ENCODE data around the gene CDK5.
A peak's percentile ranks its signal among the peaks of the same experiment; 100 is the strongest.

Gene CDK5

GRCh38 chr7:151057989-151058780 lies 488 bp upstream of the CDK5 start:
- H3K9me3 ChIP-seq (ENCODE audit: control insufficient read depth, low read length): no peaks in the 10 kb centered on the region
- no peaks in the 10 kb centered on the region for H3K27me3 ChIP-seq (ENCODE audit: control insufficient read depth, insufficient read depth, low read length)
- peak overlapping the region; percentile 94 for H3K4me3 ChIP-seq (ENCODE audit: low read length)
- H3K4me1 ChIP-seq (ENCODE audit: control insufficient read depth, insufficient read depth, low read length): peaks cover 51% of the 10 kb centered on the region
- no peaks in the 10 kb centered on the region for H3K36me3 ChIP-seq (ENCODE audit: control insufficient read depth, insufficient read depth, low read length)
- H3K9ac ChIP-seq (ENCODE audit: low read length): peak overlapping the region; percentile 60

- Histone ChIP-seq H3K4me3 (ENCODE audit: low read length) (peak overlapping the region; percentile 94), H3K36me3 (ENCODE audit: control insufficient read depth, insufficient read depth, low read length) (no peaks in the 10 kb centered on the region), H3K9me3 (ENCODE audit: control insufficient read depth, low read length) (no peaks in the 10 kb centered on the region), H3K4me1 (ENCODE audit: control insufficient read depth, insufficient read depth, low read length) (peaks cover 41% of the 10 kb centered on the region), H3K27me3 (ENCODE audit: control insufficient read depth, insufficient read depth, low read length) (no peaks in the 10 kb centered on the region), H3K9ac (ENCODE audit: low read length) (peak overlapping the region; percentile 67)
These were observed 811 bp downstream of the CDK5 start for GRCh38 chr7:151056666-151057505.

DNA sequence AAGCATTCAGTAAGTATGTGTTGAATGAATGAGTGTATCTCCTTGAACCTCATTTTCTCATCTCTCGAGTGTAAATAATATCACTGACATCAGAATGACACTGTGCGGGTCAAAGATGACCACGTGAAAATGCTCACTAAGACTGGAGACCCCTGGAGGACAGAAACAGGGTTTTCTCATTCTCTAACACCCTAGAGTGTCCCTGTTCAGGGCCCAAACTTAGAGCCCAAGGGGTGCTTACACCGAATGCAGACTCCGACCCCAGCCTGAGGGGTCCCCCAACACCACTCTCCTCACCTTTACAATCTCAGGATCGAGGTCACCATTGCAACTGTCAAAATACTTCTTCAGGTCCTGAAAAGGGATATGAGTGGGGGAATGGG lies 1.4 kb downstream of the CDK5 start:
- Histone ChIP-seq H3K4me3 (ENCODE audit: low read length) (no peak overlapping the region), H3K9ac (ENCODE audit: low read length) (no peak overlapping the region), H3K4me1 (ENCODE audit: control insufficient read depth, insufficient read depth, low read length) (peaks cover 34% of the 10 kb centered on the region), H3K36me3 (ENCODE audit: control insufficient read depth, insufficient read depth, low read length) (no peaks in the 10 kb centered on the region), H3K27me3 (ENCODE audit: control insufficient read depth, insufficient read depth, low read length) (no peaks in the 10 kb centered on the region), H3K9me3 (ENCODE audit: control insufficient read depth, low read length) (no peaks in the 10 kb centered on the region)

DNA sequence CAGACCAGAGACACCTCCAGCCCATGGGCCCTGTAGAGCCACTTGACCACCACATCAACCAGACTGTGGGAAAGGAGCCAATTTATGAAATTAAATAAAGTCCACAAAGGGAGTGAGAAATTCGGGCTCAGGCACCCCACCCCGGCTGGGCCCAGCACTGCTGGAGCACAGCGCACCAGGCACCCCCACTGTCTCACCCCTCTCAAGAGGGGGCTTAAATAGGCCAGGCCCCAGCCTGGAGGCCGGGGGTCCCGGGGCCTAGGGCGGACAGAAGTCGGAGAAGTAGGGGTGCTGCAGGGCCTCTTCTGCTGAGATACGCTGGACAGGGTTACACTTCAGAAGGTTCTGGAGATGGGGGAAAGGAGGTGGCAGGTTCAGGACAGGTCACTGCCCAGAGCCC lies 3.9 kb downstream of the CDK5 start:
- H3K9me3 ChIP-seq (ENCODE audit: control insufficient read depth, low read length): no peaks in the 10 kb centered on the region
- H3K36me3 ChIP-seq (ENCODE audit: control insufficient read depth, insufficient read depth, low read length): no peaks in the 10 kb centered on the region
- peaks cover 13% of the 10 kb centered on the region for H3K27me3 ChIP-seq (ENCODE audit: control insufficient read depth, insufficient read depth, low read length)
- peaks cover 18% of the 10 kb centered on the region for H3K4me1 ChIP-seq (ENCODE audit: control insufficient read depth, insufficient read depth, low read length)
- no peak overlapping the region for H3K4me3 ChIP-seq (ENCODE audit: low read length)
- no peak overlapping the region for H3K9ac ChIP-seq (ENCODE audit: low read length)

DNA sequence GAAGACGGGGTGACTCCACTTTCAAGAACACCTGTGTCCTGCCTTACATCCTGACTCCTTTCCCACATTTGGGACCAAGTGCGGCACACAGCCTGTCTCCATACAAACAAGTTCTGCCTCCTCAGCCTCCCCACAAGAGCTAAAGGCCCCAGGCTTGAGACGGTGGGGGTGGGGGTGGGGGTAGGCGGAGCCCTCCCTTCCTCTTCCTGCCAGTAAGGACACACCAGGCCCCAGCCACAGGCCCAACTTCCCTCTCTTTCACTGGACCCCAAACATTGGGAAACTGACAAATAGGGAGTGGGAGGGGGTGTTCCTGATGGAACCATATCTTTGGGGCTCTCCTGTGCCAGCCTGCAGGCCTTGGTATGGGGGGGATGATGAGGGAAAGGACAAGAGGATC lies 4.6 kb downstream of the CDK5 start:
- Histone ChIP-seq H3K36me3 (ENCODE audit: control insufficient read depth, insufficient read depth, low read length) (no peaks in the 10 kb centered on the region), H3K27me3 (ENCODE audit: control insufficient read depth, insufficient read depth, low read length) (peaks cover 13% of the 10 kb centered on the region), H3K4me3 (ENCODE audit: low read length) (no peak overlapping the region), H3K9ac (ENCODE audit: low read length) (no peak overlapping the region), H3K9me3 (ENCODE audit: control insufficient read depth, low read length) (no peaks in the 10 kb centered on the region), H3K4me1 (ENCODE audit: control insufficient read depth, insufficient read depth, low read length) (peaks cover 12% of the 10 kb centered on the region)

GRCh38 chr7:151051108-151051507 lies 6.6 kb downstream of the CDK5 start:
- H3K36me3 ChIP-seq (ENCODE audit: control insufficient read depth, insufficient read depth, low read length): no peaks in the 10 kb centered on the region
- H3K4me3 ChIP-seq (ENCODE audit: low read length): no peak overlapping the region
- H3K9me3 ChIP-seq (ENCODE audit: control insufficient read depth, low read length): no peaks in the 10 kb centered on the region
- peaks cover 13% of the 10 kb centered on the region for H3K27me3 ChIP-seq (ENCODE audit: control insufficient read depth, insufficient read depth, low read length)
- H3K9ac ChIP-seq (ENCODE audit: low read length): no peak overlapping the region
- no peaks in the 10 kb centered on the region for H3K4me1 ChIP-seq (ENCODE audit: control insufficient read depth, insufficient read depth, low read length)

- Histone ChIP-seq H3K27me3 (ENCODE audit: control insufficient read depth, insufficient read depth, low read length) (peaks cover 13% of the 10 kb centered on the region), H3K4me1 (ENCODE audit: control insufficient read depth, insufficient read depth, low read length) (no peaks in the 10 kb centered on the region), H3K4me3 (ENCODE audit: low read length) (no peak overlapping the region), H3K9ac (ENCODE audit: low read length) (no peak overlapping the region), H3K9me3 (ENCODE audit: control insufficient read depth, low read length) (no peaks in the 10 kb centered on the region), H3K36me3 (ENCODE audit: control insufficient read depth, insufficient read depth, low read length) (no peaks in the 10 kb centered on the region)
These were observed 8.7 kb downstream of the CDK5 start for GRCh38 chr7:151048911-151049463.

DNA sequence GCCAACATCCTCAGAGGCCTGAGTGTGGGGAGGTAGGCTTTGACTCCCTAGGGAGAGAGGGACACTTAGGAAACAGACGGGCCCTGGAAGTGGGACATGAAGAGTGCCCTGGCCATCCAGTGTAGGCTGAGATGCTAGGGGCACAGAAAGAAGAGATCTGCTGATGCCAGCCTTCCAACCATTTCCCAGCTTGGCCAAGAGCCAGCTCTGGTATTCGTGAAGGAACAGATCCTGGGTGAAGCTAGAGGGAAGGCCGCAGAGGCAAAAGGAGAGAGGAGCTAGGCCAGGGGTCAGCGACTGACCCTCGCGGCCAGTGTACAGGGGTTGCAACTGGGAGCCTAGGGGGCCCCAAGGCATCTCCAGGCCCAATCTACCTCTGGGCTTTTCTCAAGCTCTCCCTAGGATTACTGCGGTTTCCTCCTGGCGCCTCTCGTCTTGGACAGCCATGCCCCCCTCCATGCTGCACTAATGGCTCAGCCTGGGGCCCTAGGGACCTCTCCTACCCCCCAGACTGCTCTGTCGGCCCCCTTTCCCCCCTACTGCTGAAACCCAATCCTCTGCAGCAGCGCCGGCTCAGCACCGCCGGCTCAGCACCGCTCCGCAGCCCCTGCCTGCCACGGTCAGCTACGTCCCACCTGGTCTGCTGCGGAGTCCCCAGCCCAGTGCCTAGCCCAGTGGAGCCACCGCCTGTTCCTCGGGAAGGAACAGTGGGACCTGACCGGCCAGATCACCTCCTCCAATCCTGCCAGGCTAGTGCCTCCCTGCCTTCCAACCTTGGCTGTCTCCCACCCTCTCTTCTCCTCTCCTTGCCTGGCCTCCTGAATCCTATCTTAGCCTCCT lies 9.5 kb downstream of the CDK5 start, which contains the start of gene ASIC3:
Gene ASIC3 (plus strand): TSS at position 556 of the 840 bp plus-strand sequence. CDS start 355 bp downstream, outside the sequence.
- Histone ChIP-seq H3K9ac (ENCODE audit: low read length) (no peak within 1 kb of the TSS), H3K9me3 (ENCODE audit: control insufficient read depth, low read length) (no peaks in the 10 kb centered on the region), H3K36me3 (ENCODE audit: control insufficient read depth, insufficient read depth, low read length) (no peaks in the 10 kb centered on the region), H3K4me3 (ENCODE audit: low read length) (no peak within 1 kb of the TSS), H3K27me3 (ENCODE audit: control insufficient read depth, insufficient read depth, low read length) (peaks cover 13% of the 10 kb centered on the region), H3K4me1 (ENCODE audit: control insufficient read depth, insufficient read depth, low read length) (no peaks in the 10 kb centered on the region)

DNA sequence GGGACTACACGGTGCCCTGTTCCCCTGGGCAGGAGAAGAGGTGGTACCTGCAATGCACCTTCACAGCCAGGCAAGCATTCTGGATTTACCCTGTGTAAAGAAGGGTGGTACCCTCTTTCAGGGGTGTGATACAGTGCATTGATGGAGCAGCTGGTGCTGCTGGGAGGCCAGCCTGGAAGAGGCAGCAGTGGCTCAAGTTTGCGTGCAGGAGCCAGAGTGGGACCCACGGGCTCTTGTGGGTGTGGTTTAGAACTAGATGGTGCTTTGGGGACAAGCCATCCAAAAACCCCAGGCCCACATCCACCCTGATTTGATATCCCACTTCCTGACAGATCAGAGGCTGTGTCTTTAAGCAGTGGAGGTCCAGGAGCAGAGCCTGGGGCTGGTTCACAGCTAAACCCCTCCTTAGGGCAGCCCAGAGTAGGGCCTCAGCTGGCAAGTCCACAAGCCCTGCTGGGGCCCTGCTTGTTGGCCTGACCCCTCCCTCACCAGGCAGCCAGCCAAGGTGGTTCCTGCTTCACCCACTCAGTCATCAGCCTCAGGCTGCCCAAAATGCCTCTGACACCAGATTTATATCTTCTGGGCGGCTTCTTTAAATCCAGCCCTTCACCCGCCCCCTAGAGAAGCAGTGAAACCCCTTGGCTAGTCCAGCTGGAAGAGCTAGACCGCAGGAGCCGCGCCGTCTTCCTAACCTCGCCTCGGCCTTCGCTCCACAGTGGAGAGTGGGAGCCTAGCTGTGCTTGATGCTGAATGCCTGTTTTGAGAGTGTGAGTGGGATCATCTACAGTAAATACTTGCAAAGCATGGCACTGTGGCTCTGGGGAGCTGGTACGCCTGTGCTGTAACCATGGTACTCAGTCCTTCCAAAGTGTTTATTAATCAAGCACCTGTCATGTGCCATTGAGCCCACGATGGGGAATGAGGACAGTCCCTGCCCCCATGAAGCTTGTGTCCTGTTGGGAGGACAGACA lies 10.8 kb downstream of the CDK5 start:
- Histone ChIP-seq H3K27me3 (ENCODE audit: control insufficient read depth, insufficient read depth, low read length) (peaks cover 13% of the 10 kb centered on the region), H3K36me3 (ENCODE audit: control insufficient read depth, insufficient read depth, low read length) (no peaks in the 10 kb centered on the region), H3K9ac (ENCODE audit: low read length) (no peak overlapping the region), H3K4me3 (ENCODE audit: low read length) (no peak overlapping the region), H3K9me3 (ENCODE audit: control insufficient read depth, low read length) (no peaks in the 10 kb centered on the region), H3K4me1 (ENCODE audit: control insufficient read depth, insufficient read depth, low read length) (no peaks in the 10 kb centered on the region)

GRCh38 chr7:151045967-151046366 lies 11.7 kb downstream of the CDK5 start:
- Histone ChIP-seq H3K9me3 (ENCODE audit: control insufficient read depth, low read length) (no peaks in the 10 kb centered on the region), H3K36me3 (ENCODE audit: control insufficient read depth, insufficient read depth, low read length) (no peaks in the 10 kb centered on the region), H3K4me3 (ENCODE audit: low read length) (no peak overlapping the region), H3K27me3 (ENCODE audit: control insufficient read depth, insufficient read depth, low read length) (peaks cover 13% of the 10 kb centered on the region), H3K9ac (ENCODE audit: low read length) (no peak overlapping the region), H3K4me1 (ENCODE audit: control insufficient read depth, insufficient read depth, low read length) (no peaks in the 10 kb centered on the region)

DNA sequence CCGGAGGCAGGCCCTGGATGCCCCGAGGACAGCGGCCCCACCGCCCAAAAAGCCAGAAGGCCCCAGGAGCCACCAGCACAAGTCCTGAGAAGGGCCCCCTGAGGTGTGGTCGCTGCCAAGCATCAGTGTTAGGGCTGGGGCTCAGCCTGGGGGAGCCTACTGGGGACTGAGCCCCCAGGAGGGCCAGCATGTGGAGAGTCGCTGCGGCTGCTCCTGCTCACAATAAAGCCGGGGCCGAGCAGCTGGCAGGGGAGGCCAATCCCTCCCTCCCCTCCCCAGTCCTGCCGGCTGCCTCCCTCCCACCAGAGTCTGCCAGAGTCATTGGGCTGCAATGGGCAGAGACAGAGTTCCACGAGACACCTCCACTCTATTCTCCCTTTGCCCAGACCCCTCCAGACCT lies 12.4 kb downstream of the CDK5 start:
- H3K9ac ChIP-seq (ENCODE audit: low read length): no peak overlapping the region
- H3K27me3 ChIP-seq (ENCODE audit: control insufficient read depth, insufficient read depth, low read length): peaks cover 8% of the 10 kb centered on the region
- peaks cover 3% of the 10 kb centered on the region for H3K4me1 ChIP-seq (ENCODE audit: control insufficient read depth, insufficient read depth, low read length)
- no peaks in the 10 kb centered on the region for H3K9me3 ChIP-seq (ENCODE audit: control insufficient read depth, low read length)
- H3K4me3 ChIP-seq (ENCODE audit: low read length): no peak overlapping the region
- H3K36me3 ChIP-seq (ENCODE audit: control insufficient read depth, insufficient read depth, low read length): no peaks in the 10 kb centered on the region

All from mucosa of stomach (tissue), 1 donor.